HT1080 (cell line): Measurements from ENCODE around the gene PLA2G2F. TPM values are rescaled to one million over a fixed set of nuclear protein-coding genes. Genes with fewer than 3 reads are reported as not detected.
A peak's percentile ranks its signal among the peaks of the same experiment; 100 is the strongest.

Experiments
- DNase-seq: peaks from one replicate; pipeline ENCODE4 v3.0.0-alpha.2; 2015; ENCODE audit warnings: low read depth
- polyA plus RNA-seq, 2 experiments: library from polyadenylated mRNA; depleted of rRNA; stranded (reverse); fragments of >200 nt; gene quantifications; 2 replicates each; pipeline ENCODE4 v1.2.3, GENCODE V29; 2015
- total RNA-seq: library from RNA; depleted of rRNA; stranded (reverse); fragments of >200 nt; shearing (Covaris generic); gene quantifications from 2 replicates; pipeline ENCODE4 v1.2.3, GENCODE V29; 2014; rRNA removed

The PLA2G2F gene
- total RNA-seq, result not detected in 2 replicates
- not detected in 2 replicates for polyA plus RNA-seq (2015; cell fraction: cytosol; rRNA removed)
- polyA plus RNA-seq (2015; cell fraction: nucleus; rRNA removed), result not detected in 2 replicates

- no peak for DNase-seq
Measured at GRCh38 chr1:20138961-20139550, at the start of gene PLA2G2F. PLA2G2F (plus strand) TSS chr1:20139323; CDS start chr1:20139428, 105 bp downstream.

GRCh38 chr1:20089328-20090077 lies 49.6 kb upstream of the PLA2G2F start:
- peak; percentile 28 for DNase-seq

- DNase-seq, result no peak
Measured at GRCh38 chr1:20090119-20090518, 49.0 kb upstream of the PLA2G2F start.

GRCh38 chr1:20090641-20091040 lies 48.5 kb upstream of the PLA2G2F start:
- no peak for DNase-seq

DNA sequence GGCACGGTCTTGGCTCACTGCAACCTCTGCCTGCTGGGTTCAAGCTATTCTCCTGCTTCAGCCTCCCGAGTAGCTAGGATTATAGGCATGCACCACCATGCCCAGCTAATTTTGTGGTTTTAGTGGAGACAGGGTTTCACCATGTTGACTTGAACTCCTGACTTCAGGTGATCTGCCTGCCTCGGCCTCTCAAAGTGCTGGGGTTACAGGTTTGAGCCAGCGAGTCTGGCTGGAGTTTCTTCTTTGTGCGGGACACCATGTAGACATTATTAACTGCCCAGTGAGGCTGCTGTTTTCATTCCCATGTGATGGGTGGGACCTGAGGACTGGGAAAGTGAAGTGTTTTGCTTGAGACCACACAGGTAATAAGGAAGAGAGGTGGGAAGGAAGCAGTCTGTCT lies 45.8 kb upstream of the PLA2G2F start:
- DNase-seq, result no peak

- no peak for DNase-seq
Measured at GRCh38 chr1:20093940-20094391, 45.2 kb upstream of the PLA2G2F start.

- DNase-seq, result no peak
Measured at GRCh38 chr1:20095564-20096434, 43.3 kb upstream of the PLA2G2F start.

DNA sequence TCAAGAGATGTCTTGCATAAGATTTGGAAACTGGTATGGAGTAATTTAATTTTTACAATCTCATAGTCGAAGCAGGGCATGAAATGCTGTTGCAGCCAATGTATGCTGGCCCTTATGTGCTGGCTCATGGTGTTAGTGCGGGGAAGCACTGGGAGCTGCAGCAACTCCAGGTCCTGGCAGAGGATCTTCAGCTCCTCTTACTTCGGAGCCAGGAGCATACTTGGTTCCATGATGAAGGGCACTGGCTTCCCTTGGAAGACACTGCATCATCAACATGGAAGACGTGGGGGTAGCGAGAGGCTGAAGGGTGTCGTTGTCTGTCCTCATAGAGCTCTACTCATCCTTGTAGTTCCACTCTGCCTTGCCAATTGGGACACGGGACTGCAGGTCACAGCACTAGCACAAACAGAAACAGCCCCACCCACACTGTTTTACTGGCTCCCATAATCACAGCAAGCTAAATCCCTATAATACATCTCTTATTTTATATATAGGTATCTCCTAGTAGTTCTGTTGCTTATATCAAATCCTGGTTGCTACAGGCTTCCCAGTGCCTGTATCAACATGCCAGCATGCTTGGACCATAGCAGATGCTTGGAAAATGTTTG lies 42.2 kb upstream of the PLA2G2F start:
- no peak for DNase-seq

DNA sequence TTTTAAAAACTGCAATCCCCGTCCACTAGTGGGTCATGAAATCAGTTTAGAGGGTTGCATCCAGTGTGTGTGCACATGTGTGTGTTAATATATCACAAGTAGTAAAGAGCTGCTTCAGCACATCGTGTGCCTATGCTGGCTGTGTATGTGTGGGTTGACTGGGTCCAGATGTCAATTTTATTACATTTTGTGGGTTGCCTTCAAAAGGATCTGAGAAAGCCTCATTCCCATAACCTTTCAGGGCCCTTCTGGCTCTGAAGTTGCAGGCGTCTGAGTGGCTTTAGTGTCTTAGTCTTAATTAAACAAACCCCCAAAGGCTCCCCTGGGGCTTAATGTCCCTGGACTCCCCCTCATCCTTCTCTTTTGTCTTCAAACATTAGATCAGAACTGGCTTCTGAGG lies 39.6 kb upstream of the PLA2G2F start:
- DNase-seq, result no peak

DNA sequence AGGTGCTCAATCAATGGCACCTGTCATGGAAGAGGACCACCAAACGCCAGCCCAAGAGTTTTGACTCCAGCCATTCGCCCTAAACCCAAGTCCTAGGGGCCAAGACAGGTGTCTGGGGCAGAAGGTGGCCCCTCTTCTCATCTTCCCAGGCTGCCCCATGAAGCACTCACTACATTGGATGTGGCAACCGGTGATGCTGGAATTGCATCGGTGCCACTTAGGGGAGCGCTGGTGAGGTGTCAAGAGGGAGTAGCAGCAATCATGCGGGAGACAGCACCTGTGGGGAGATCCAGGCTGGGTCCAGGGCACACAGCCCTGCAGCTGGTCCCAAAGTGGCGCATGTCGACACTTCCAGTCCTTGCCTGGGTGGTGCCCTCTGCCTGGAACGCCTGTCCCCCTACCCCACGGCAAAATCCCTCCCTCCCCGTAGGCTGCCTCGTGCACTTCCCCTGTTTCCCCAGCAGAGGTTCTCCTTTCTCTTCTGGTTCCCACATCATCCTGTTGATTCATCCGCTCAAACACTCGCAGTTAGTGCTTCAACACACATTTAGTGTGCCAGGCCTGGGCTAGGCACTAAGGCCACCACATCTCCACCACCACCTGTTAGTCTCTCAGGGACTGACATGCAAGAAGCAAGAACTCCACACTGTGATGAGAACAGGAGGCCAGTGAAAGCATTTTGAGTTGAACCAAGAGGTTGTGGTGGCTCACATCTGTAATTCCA lies 38.3 kb upstream of the PLA2G2F start:
- peak; percentile 62 for DNase-seq

- DNase-seq, result peak; percentile 75
Measured at GRCh38 chr1:20102875-20103274, 36.2 kb upstream of the PLA2G2F start.

GRCh38 chr1:20105856-20106255 lies 33.3 kb upstream of the PLA2G2F start:
- DNase-seq, result no peak

GRCh38 chr1:20107351-20107750 lies 31.8 kb upstream of the PLA2G2F start:
- no peak for DNase-seq

DNA sequence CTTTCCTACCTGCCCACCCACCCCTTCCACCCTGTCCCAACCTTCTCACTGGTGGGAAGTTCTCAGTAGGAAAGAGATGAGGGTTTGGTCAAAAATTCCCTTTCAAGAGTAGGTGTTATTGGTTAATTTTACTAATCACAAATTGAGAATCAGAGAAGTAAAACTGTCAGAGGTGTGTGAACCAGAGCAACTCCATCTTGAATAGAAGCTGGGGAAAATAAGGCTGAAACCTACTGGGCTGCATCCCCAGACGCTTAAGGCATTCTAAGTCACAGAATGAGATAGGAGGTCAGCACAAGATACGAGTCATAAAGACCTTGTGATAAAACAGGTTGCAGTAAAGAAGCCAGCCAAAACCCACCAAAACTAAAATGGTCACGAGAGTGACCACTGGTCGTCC lies 31.3 kb upstream of the PLA2G2F start:
- no peak for DNase-seq

- DNase-seq, result no peak
Measured at GRCh38 chr1:20108366-20109123, 30.6 kb upstream of the PLA2G2F start.

DNA sequence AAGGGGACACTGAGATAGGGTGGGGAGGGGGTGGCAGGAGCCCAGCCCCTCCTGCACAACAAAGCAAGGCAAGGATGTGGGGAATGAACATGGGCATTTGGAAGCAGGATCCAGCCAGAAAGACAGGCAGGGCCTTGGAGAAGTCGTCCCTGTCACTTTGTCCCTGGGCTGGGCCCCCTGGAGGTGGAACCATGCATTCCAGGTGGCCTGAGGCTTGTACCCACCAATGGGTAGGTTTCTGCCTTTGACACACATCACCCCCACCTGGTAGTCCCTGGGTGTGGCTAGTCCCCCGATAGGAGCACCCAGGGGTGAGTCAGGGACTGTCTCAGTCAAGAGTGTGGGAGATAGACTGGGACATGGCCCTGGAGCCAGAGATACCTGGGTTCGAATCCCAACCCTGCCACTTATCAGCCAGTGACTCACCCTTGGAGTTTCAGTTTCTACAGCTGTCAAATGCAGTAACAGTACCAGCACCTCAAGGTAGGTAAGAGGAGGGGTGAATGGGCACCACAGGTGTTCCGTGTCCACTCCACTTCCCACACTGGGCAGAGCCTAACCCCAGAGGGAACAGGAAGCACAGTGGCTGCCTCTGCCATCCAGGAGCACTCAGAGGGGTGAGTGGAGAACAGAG lies 29.8 kb upstream of the PLA2G2F start:
- DNase-seq, result no peak

DNA sequence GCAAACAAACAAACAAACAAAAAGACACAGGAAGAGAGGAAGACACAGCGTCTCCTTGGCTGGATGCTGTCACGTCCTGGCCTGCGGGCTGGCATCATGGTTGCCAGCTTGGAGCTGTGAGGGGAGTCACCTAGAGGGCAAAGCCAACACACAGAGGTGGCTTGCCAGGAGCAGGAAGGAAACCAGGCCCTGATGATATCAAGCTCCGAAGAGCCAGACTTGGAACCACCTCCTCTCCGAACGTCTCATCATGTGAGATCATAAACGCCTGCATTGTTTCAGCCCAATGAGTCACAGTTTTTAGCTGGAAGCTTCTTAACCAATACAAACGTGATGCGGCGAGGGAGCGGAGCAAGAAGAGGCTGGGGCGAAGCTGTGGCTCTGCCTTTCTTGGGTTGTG lies 28.4 kb upstream of the PLA2G2F start:
- DNase-seq, result peak; percentile 95

- no peak for DNase-seq
Measured at GRCh38 chr1:20111452-20111851, 27.7 kb upstream of the PLA2G2F start.

DNA sequence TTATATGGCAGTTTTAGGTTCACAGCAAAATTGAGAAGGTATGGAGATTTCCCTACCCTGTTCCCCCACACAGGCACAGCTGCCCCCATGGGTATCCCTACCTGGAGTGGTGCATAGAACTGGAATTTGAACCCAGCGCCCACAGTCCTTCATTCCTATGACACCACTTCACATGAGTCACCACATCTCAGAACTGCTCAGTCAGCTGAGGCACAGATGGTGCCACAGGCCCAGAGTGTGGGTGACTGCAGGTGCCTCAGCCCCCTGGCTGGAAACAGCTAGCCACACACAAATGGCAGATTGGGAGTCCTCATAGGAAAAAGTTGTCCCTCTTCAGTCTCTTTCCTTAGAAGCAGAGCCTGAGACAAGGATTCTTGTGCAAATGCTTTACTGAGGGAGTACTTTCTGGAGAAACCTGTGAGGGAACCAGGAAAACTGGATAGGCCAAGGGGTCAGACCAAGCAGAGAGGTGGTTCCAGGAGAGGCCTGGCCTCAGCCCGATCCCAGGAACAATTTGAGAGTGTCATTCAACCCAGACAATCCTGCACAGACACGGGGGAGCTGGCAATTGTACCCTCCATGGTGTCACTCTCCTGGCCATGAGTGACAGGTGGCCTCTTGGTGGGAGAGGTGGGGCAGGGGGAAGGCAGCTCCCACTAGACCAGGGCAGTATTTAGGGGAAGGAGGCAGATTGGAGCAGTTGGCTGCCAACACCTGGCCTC lies 26.7 kb upstream of the PLA2G2F start:
- peak; percentile 37 for DNase-seq
